GM19328 (cell line): ENCODE measurements around the gene KCNAB1.
"Not testable (repeated sequence)": the region's sequence is repeated elsewhere in the genome, so short reads cannot be mapped to it uniquely, and the experiment has no call there.

Experiments used
- ATAC-seq: cut with Tn5 transposase; IDR thresholded peaks from one replicate; pipeline ENCODE4 v1.9.1; 2021; ENCODE audit warnings: mild to moderate bottlenecking, moderate library complexity; ENCODE audit not compliant: unreplicated experiment

KCNAB1 gene

DNA sequence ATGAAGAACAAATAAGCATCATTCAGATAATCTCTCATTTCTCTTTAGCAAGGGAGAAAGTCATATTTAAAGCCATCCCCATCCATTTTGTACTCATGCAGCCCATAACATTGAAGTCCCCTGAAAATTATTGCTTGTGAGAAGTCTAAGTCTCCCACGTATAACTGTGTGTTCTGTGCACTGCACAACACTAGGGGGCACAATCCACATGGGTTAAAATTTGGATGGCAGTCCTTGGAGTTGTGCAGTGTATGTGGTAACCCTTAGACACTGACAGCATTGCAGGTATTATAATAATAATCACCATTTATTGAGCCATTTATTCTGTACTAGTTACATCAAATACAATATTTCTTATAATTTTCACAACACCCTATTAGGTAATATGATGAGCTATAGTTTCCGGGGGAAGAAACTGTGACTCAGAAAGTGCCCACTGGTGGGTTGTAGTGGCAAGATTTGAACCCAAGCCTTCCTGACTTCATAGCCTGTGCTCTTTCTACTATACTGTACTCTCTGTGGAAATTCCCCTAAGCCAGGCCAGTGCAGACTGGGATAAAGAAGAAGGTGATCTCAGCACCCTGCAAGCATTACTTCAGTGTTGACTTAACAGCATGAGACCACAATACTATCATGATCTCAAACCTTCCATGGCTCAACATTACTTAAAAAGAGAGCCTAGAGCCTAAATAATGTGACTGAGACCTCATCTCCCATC is 15.7 kb downstream of the KCNAB1 start:
- ATAC-seq, result no peak

DNA sequence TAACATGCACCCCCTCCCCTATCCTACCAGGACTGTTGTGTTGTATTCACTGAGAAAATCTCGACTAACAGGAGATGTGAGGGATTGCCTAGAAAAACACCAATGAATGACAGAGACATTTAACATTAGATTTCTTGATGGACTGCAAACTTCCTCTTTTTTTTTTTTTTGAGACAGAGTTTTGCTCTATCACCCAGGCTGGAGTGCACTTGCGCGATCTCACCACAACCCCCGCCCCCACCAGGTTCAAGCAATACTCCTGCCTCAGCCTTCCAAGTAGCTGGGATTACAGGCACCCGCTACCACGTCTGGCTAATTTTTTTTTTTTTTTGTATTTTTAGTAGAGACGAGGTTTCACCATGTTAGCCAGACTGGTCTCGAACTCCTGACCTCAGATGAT is 17.0 kb downstream of the KCNAB1 start:
- not testable (repeated sequence) for ATAC-seq

DNA sequence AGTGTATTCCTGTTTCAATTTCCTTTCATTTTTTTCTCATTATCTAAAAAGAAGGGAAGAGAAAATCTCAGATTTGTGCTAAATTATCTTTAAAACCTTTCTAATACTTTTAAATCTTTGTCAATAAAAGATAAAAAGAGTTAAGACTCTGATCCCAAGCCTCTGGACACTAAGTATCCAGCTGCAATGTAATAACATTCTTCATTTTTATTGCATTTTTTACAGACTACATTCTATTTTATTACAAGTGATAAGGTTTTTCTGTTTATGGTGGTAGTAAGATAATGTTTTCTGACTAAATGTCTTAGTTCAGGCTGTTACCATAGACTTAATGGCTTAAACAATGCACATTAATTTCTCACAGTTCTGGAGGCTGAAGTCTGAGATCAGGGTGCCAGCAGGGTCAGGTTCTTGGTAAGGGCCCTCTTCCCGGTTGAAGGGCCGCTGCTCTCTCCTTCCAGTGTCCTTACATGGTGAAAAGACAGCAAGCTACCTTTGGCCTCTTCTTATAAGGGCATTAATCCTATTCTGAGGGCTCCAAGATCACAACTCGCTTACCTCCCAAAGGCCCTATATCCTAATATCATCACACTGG is 19.7 kb downstream of the KCNAB1 start:
- ATAC-seq, result no peak

DNA sequence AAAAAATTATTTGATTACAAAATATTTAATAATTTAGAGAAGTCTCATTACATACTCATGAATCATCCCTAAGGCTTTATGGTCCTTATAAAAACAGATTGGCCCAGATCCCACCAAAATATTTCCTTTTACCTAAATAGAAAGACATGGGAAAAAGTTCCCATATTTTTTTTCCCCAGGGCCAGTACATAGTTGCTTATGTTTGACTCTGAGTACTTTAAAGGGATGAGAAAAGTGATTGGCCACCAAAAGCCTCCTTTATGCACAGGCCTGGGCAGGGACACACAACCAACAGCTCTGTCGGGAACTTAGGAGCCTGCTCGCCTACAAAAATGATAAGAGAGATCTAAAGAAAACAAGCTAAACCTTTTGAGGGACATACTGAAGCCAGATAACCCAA is 22.3 kb downstream of the KCNAB1 start:
- no peak for ATAC-seq

DNA sequence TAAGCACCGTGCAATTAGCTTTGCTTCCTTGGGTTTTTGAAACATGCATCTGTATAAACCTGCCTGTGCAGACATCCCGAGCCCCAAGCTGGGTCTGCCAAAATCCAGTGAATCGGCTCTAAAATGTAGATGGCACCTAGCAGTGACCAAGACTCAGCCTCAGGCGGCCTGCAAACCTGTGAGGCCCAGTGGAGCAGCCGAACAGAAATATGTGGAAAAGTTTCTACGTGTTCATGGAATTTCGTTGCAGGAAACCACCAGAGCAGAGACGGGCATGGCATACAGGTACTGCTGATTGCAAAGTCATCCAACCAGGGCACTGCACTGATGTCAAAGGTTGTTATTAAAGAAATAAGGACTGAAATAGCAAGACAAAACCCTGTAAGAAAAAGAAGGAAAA is 22.8 kb downstream of the KCNAB1 start:
- no peak for ATAC-seq

DNA sequence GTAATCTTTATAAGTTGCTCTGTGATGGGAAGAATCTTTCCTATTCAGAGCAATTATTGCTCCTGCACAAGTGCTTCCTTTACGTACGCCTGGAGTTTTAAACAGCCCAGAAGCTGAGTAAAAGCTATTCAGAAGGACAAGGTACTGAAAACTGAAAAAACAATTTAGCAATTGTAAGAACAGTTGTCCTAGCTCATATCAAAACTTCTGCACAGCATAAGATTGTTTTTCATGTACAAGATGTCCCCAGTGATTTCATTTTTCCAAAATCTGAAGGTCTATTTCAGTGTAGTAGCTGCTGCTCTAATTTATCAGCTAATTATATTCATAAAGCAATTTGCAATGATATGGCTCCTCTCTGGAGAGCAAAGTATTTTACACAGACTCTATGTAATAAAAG is 23.7 kb downstream of the KCNAB1 start:
- ATAC-seq, result no peak

DNA sequence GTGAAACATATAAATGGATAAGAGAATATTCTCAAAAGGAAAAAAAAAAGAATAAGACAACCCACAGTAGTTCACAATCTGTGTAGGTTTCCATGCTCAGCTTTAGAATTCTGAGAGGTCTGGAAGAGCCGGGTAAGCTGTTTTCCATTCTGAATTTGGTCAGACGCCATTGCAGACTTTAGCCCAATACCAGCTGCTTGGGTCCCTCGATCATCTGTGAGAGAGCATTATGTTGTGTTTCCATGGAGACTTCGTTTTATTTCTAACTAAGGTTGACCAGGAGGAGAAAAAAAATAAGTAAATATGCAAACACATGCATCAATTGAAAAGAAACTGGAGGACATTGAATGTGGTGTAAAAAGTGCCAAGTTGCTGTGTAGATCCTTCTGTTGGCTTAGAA is 25.5 kb downstream of the KCNAB1 start:
- no peak for ATAC-seq

DNA sequence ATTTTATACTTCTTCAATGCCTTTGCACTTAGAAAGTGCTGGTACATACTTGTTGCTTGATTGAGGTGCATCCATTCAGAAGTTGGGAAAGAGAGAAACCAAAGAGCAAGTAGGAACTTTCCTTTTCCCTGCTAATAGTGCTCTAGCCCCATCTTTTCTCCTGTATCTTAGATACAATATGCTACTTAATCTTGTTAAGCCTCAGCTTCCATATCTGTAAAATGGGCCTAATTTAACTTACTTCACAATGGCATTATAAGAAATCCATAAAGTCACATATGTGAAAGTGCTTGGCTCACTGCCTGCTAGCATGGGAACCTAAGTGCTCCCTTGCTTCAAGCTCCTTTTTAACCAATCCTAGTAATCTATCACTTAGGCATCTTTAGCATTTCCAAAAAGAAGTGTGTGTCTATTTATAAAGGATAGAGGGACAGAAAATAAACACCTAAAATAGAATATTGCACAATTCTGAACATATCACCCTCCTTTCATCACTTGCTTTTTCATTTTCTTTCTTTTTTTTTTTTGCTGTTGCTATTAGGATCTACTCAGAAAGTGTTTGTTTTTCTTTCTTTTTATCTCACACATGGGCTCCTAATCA is 28.1 kb downstream of the KCNAB1 start:
- ATAC-seq, result no peak

DNA sequence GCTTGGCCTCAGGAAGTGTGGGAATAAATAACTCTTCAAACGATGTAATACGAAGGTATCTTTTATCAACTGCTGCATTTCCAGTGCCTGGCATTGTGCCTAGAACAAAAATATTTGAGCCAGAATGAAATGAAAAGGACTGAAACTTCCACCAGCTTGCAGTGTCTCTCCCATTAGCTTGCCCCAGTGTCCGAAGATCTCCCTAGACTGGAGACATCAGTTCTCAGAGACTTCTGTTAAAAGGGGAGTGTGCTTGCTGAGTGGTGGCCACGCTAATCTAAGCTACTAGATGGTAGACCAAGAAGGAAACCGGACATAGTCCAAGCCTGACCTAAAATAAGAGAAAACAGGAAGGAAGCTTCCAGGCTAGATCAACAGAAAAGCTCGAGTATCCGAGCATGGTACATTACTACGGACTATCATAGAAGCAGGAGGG is 28.6 kb downstream of the KCNAB1 start:
- no peak for ATAC-seq

DNA sequence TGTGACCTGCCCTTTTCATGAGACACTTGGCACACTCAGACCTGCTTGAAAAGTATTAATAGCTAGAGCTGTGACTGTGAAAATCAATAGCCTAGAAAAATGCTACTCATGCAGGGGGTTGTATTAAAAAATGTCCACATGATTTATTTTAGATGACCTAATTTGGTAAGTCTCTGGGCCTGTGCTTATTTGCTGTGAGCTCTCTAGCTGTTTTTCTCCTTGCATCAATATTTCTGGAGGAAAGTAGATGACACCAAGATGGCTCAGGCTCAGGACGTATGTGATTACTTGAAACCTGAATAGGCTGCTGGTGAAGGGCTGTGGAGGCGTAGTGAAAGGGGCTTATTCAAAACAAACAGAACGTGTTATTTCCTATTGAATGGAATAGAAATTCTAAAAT is 29.5 kb downstream of the KCNAB1 start:
- no peak for ATAC-seq

DNA sequence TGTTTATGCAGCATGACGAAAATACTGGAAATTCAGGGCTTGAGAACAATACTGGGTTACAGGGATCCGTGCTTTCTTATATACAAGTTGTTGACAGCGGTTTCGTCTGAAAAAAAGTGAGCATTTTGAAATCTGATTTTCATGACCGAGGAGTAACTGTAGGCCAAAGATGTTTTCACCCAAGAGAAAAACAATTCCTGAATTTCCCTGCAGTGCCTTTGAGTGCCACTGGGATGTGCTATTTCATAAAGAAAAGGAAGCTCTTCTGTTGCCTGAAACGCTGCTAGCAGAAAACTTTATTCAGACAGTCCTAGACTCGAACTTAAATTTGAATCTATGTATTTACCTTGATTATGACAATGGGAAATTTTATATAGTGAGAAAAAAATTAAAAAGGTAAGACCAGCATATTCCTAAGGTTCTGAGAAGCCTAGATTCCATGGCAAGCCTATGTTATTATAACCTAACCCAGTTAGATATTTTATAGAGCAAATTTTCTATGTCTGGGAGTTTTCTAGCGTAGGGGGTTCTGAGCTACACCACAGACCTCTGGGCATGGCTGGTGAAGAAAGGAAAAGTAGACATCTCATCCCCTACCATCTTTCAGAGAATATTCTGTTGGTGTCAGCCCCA is 30.2 kb downstream of the KCNAB1 start:
- peak; percentile 56 for ATAC-seq

DNA sequence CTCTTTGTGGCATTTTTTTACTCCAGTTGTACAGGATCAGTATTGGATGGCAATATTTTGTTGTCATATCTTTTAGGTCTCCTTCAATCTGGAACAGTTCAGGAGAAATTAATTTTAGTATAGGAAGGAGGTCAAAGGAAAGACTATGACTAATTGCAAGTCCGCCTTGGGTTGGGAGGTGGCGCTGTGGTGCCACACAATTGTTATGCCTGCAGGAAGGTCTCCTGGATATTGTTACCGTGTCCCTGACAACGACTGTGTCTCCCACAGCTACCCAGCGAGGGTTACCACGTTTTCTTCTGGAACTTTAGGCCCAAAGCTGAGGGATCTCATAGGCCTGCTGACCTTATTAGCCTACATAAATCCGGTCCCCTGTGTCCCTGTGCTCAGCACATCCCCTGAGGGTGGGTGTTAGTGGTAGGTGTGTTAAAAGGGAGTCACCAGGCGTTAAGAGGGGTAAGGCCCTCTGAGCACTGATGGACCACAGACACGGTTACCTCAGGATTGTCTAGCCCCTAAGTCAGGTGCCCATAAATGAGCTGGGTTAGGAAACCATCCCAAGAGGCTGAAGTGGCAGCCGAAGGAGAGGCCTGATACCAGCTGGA is 31.5 kb downstream of the KCNAB1 start:
- no peak for ATAC-seq

DNA sequence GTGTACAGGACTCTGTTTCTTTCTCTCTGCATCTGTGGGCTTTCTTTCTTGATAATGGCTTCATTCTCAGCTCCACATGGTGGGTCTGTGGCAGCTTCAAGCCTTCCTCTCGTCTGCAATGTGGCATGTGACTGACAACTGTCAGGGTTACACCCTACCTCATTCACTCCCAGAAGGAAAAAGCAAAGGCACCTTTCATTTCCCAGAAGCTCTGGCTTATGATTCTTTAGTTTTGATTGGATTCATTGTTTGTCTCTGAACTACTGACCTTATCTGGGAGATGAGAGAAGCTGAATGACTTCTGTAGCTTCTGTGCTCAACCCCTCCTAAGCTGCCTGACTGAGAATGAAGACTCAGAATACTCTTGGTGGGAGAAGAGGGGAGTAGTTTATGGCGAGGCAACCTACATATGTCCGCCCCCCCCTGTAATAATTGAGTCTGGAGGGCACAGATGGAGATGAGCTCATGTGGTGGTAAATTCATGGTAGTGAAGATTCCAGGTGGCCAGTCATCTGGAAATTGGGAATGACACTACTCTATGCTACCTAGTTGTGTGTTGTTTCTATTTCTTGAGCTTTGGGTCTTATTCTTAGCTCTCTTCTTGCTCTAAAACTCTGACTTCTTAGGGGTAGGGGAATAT is 38.4 kb downstream of the KCNAB1 start:
- ATAC-seq, result no peak

DNA sequence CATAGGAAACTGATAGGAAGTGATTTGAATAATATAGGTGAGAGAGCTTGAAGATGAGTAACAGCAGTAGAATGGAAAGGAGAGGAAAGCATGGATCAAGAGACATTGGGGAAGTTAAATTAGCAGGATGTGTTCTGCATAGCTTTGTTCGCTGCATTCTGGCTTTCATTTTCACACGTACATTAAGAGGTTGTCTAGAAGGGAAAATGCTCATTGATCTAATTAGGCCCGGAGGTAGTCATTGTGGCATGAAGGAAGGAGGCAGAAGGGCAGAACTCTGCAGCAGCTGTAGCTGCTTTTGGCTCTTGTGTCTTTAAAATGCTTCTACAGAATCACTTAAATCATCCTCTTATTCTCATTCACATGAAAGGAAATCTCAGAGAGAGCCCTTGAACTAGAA is 40.3 kb downstream of the KCNAB1 start:
- peak; percentile 63 for ATAC-seq

DNA sequence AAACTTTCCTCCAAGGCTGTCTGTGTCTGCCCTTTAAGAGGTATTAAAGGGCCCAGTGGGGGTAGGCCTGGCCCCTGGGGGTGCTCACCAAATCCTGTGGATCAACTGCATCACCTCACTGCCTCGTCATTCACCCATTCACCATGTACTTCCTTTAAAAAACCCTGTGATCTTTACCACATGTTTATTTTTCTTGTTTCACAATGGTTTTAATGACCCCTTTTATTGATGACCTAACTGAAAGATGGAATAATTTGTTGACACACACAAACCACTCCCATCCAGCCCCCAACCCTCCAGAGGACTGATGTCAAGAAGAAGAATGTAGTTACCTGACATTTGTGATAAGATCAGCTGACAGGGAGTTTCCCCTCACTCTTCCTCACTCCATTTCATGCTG is 40.8 kb downstream of the KCNAB1 start:
- ATAC-seq, result no peak

DNA sequence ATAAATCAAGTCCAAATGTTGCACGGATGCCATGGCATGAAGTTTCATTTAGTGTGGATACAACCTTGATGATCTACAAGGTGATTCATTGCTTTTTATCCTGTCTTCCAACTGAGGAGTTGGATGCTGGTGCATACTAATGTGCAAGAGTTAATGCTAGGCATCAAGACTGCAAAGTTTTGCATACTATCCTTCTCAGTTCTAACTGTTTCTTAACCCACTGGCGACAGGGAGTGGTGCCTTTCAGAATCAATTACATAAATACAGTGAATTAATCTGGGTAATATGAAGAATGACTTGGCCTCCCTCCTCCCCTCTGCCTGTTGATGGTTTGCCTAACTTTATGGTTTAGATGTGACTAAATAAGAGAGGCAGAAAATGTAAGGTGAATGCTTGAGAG is 43.5 kb downstream of the KCNAB1 start:
- no peak for ATAC-seq

DNA sequence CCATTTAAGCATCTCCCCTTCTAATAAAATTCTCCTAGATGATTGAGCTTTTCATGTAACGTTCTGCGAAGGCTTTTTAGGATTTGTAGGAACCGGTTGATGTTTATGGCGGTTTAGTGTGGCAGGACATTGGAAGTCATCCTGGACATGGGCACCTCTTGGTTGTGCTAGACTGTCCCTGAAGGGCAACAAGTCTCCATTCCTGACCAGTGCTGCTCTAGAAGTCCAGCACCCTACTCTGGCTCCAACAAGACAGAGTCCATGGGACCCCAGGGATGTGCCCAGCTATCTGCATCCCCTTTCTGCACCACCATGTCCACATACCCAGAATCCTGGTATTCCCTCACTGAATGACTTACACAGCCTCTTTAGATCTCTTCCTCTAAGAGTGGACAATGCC is 46.4 kb downstream of the KCNAB1 start:
- ATAC-seq, result no peak

DNA sequence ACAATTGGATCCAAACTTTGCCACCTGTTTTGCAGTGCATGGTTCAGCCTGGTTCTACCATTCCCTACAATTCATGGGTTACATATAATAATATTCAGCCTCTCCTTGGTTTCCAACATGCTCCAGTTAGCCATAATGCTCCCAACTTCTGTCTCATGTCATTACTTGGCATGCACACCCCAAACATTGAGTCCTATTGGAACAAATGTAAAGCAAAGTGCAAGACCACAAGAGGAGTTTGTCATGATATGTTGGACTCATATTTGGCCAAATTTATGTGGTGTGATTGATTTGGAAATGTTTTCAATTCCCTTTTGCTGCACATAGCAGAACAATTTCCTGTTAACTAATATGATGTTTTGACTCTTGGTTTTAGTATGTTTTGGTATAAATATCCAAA is 50.2 kb downstream of the KCNAB1 start:
- ATAC-seq, result no peak

DNA sequence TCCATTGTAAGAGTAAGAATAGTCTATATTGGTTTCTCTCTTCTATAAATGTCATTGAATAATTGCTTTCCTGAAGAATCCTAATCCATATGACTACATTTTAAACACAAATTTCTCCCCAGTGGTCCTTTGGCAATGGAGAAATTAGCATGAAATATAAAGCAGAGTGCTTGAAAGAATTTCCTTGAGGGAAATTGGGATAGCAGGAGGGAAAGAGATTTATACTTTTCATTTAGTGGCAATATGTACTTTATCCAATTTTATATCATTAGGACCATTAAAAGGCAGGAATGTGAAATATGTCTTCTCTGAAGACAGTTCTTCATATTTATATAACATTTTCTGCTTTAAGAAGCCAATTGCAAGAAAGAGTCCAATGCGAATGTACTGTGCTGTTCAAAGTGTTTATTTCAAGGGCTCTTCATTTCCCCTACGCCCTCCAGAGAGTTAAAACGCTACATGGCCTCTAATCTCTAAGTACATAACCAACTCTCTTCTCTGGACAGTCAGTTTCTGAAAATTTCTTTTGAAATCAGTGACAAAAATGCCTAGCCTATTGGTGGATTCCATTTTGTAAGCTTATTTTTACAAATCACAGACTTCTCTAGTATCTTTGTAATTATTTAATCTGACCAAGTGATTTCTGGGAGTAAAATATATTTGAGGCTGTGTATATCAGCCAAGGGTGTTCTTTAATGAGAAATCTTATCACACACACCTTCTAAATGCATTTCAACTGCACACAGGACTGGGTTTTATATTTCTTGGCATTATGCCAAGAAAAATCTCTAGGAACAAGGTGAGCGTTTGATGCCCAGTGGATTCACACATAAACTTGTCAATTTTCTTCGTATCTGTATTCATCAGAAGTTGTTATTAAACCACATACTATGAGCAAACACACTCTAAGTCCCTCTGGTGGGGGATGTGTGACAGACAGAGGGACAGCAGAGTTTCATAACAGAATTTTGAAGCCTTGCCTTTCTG is 51.2 kb downstream of the KCNAB1 start:
- no peak for ATAC-seq

DNA sequence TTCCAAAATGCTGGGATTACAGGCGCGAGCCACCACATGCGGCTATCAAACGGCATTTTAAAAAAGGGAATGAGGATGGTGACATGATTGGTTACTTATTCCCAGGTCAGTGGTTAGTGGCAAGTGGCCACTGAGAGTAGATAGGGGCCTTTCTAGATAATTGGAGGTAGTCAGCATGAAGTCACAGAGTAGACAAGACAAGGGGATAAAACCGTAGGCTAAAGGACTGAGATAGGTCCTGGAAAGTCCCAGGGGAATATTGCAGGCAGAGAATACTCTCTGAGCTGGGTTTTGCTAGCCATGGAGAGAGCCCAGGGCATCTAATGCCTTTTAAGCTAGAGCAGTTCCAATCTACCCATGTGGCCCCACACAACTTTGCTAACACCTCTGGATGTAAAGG is 52.2 kb downstream of the KCNAB1 start:
- ATAC-seq, result no peak
